ENCODE data around the gene MLH1. TPM values are rescaled to one million over a fixed set of nuclear protein-coding genes. Genes with fewer than 3 reads are reported as not detected.
A peak's percentile ranks its signal among the peaks of the same experiment; 100 is the strongest.
"Not testable (repeated sequence)": the region's sequence is repeated elsewhere in the genome, so short reads cannot be mapped to it uniquely, and the experiment has no call there.

MLH1 gene
- polyA plus RNA-seq (2013, experiment 1 of 4), result 71.6 TPM
- polyA plus RNA-seq (2013, experiment 2 of 4), result 71.3 TPM
- 54.2 TPM for polyA plus RNA-seq (2013, experiment 3 of 4)
- polyA plus RNA-seq (2013, experiment 4 of 4), result 60.4 TPM

DNA sequence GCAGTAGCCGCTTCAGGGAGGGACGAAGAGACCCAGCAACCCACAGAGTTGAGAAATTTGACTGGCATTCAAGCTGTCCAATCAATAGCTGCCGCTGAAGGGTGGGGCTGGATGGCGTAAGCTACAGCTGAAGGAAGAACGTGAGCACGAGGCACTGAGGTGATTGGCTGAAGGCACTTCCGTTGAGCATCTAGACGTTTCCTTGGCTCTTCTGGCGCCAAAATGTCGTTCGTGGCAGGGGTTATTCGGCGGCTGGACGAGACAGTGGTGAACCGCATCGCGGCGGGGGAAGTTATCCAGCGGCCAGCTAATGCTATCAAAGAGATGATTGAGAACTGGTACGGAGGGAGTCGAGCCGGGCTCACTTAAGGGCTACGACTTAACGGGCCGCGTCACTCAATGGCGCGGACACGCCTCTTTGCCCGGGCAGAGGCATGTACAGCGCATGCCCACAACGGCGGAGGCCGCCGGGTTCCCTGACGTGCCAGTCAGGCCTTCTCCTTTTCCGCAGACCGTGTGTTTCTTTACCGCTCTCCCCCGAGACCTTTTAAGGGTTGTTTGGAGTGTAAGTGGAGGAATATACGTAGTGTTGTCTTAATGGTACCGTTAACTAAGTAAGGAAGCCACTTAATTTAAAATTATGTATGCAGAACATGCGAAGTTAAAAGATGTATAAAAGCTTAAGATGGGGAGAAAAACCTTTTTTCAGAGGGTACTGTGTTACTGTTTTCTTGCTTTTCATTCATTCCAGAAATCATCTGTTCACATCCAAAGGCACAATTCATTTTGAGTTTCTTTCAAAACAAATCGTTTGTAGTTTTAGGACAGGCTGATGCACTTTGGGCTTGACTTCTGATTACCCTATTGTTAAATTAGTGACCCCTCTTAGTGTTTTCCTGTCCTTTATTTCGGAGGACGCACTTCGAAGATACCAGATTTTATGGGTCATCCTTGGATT lies at the start of gene MLH1:
TSS of gene MLH1 (plus strand) at position 193 of the 958 bp plus-strand sequence. CDS start at position 223, 30 bp downstream.
- Histone ChIP-seq H3K9me3 (ENCODE audit: control insufficient read depth, low read length) (no peaks in the 10 kb centered on the region), H3K27ac (ENCODE audit: insufficient read depth, low read depth, low read length, poor library complexity, severe bottlenecking) (peak within 1 kb of the TSS; percentile 98), H3K4me1 (ENCODE audit: control insufficient read depth, insufficient read depth, low read length) (peaks cover 26% of the 10 kb centered on the region), H3K4me3 (ENCODE audit: insufficient read depth, low read depth, low read length) (peak within 1 kb of the TSS; percentile 96), H3K27me3 (ENCODE audit: control insufficient read depth, insufficient read depth, low read length, poor library complexity, severe bottlenecking) (no peaks in the 10 kb centered on the region), H3K36me3 (ENCODE audit: control insufficient read depth, insufficient read depth, low read length) (peaks cover 5% of the 10 kb centered on the region)
- WGBS, 2 experiments, result 2% methylated on average over 47 of the region's 47 CpGs

DNA sequence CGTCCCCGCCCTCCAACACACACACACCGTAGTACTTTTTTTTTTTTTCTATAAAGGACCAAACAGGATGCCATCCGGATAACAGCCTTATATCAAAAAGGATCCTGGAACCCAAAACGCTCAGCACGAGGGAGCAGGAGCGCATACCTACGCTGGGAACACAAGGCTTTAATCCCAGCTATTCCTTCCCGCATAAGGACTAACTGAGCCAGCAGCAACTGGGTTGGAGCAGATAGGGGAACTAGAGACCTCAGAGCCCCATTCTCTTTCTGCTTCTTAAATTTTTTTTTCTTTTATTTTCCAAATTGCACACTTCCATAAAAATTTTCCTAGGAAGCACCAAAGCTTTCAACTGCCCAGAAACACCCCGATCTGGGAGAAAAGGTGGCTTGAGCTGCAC lies 49.7 kb upstream of the MLH1 start:
- peaks cover 33% of the 10 kb centered on the region for H3K27me3 ChIP-seq (ENCODE audit: control insufficient read depth, insufficient read depth, low read length, poor library complexity, severe bottlenecking)
- H3K4me3 ChIP-seq (ENCODE audit: insufficient read depth, low read depth, low read length), result peak overlapping the region; percentile 54
- H3K9me3 ChIP-seq (ENCODE audit: control insufficient read depth, low read length), result no peaks in the 10 kb centered on the region
- H3K4me1 ChIP-seq (ENCODE audit: control insufficient read depth, insufficient read depth, low read length), result peaks cover 5% of the 10 kb centered on the region
- H3K27ac ChIP-seq (ENCODE audit: insufficient read depth, low read depth, low read length, poor library complexity, severe bottlenecking), result no peak overlapping the region
- no peaks in the 10 kb centered on the region for H3K36me3 ChIP-seq (ENCODE audit: control insufficient read depth, insufficient read depth, low read length)
- 24 to 31% methylated on average over 10 of the region's 10 CpGs for WGBS, 2 experiments

DNA sequence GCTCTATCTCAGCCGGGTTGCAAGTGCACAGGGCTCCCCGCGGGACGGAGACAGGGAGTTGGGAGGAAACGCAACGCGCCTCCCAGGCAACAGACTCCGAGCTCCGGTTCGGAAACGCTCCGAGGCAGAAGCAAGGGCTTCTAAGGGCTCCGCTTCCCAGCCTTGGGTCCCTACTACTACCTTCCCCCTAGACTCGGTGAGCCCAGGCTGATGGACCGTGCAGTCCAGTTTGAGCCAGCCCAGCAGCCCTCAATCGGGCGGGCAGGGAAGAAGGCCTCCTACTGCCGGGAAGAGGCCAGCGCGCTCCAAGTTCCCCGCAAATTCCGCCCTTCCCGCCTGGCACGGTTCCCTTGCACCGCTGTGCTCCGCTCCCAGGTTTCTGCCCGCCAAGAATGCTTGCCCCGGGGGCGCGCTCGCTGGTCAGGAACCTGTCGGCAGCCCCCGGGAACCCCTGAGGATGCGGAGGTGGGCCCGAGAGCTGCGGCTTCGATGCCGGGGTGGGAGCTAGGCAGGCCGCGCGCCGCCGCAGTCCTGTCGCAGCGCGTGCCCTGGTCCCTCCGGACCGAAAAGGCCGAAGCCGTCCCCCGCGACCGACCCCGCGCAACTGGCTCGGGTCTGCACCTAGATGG lies 49.2 kb upstream of the MLH1 start:
- Histone ChIP-seq H3K9me3 (ENCODE audit: control insufficient read depth, low read length) (no peaks in the 10 kb centered on the region), H3K36me3 (ENCODE audit: control insufficient read depth, insufficient read depth, low read length) (no peaks in the 10 kb centered on the region), H3K27ac (ENCODE audit: insufficient read depth, low read depth, low read length, poor library complexity, severe bottlenecking) (no peak overlapping the region), H3K4me1 (ENCODE audit: control insufficient read depth, insufficient read depth, low read length) (peaks cover 5% of the 10 kb centered on the region), H3K4me3 (ENCODE audit: insufficient read depth, low read depth, low read length) (peak overlapping the region; percentile 54), H3K27me3 (ENCODE audit: control insufficient read depth, insufficient read depth, low read length, poor library complexity, severe bottlenecking) (peaks cover 33% of the 10 kb centered on the region)
- 1% methylated on average over 56 of the region's 56 CpGs for WGBS, 2 experiments

DNA sequence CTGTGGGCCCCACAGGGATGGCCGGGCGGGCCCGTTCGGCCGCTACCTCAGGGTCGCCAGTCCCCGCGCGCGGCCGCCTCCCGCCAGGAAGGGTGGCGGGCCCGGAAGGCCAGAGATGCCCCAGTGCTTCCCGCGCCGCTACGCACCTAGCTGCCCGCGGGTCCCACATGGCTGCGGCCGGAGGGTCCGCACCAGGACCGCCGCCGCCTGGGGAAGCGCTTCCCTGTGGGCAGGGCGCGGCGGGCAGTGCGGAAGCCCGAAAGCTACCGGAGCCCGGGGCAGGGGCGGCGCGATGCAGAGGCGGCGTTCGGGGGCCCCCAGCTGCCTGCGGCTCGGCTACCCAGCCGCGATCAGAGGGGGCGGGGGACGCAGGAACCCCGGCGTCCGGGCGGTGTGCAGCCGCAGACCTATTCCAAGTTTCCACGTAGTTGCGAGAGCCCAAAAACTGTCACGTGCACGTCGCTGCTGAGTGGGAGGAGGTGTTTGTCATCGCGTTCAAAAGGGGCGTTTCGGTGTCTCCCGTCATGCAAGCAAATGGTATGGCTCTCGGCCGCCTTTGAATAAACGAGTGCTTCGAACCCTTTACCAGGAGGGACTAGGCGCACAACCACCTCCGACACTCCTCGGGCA lies 48.6 kb upstream of the MLH1 start, which contains the start of gene TRANK1:
TSS of gene TRANK1 (minus strand) at position 414 of the 630 bp plus-strand sequence. CDS start at position 169, 245 bp downstream.
- Histone ChIP-seq H3K27ac (ENCODE audit: insufficient read depth, low read depth, low read length, poor library complexity, severe bottlenecking) (no peak within 1 kb of the TSS), H3K36me3 (ENCODE audit: control insufficient read depth, insufficient read depth, low read length) (no peaks in the 10 kb centered on the region), H3K27me3 (ENCODE audit: control insufficient read depth, insufficient read depth, low read length, poor library complexity, severe bottlenecking) (peaks cover 33% of the 10 kb centered on the region), H3K4me1 (ENCODE audit: control insufficient read depth, insufficient read depth, low read length) (peaks cover 5% of the 10 kb centered on the region), H3K9me3 (ENCODE audit: control insufficient read depth, low read length) (no peaks in the 10 kb centered on the region), H3K4me3 (ENCODE audit: insufficient read depth, low read depth, low read length) (peak within 1 kb of the TSS; percentile 54)
- WGBS, 2 experiments, result 5 to 6% methylated on average over 68 of the region's 68 CpGs

DNA sequence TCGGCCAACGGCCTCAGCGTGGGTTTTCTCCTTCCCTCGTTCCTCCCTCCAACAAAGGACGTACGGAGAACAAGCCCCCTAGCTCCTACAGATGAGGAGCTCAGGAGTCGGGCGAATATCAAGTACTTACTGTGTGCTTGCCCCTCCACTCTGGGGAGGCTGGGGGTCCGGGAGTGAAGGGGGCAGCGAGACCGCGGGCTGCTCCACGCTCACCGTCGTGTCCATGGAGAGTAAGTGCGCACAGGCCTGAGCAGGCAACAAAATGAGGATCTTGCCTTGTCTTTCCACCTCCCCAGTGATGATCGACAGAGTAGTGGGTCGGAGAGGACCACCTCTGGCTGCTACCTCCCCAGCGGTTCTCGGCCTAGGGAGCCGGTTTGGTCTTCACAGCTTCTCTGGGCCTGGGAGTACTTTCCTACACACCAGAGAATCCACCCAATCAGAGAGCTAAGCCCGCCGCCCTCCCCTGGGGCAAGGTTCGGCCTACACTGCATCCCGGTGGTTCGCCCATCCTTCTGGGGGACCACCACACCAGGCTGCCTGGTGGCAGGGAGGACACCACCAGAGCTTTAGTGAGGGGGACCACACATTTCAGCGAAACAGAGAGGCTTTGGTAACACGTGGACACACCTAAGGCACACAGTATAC lies 47.9 kb upstream of the MLH1 start:
- H3K4me1 ChIP-seq (ENCODE audit: control insufficient read depth, insufficient read depth, low read length), result peaks cover 5% of the 10 kb centered on the region
- H3K36me3 ChIP-seq (ENCODE audit: control insufficient read depth, insufficient read depth, low read length), result no peaks in the 10 kb centered on the region
- no peaks in the 10 kb centered on the region for H3K9me3 ChIP-seq (ENCODE audit: control insufficient read depth, low read length)
- H3K4me3 ChIP-seq (ENCODE audit: insufficient read depth, low read depth, low read length), result peak overlapping the region; percentile 54
- H3K27ac ChIP-seq (ENCODE audit: insufficient read depth, low read depth, low read length, poor library complexity, severe bottlenecking), result no peak overlapping the region
- WGBS, 2 experiments, result 87 to 89% methylated on average over 28 of the region's 28 CpGs
- peaks cover 33% of the 10 kb centered on the region for H3K27me3 ChIP-seq (ENCODE audit: control insufficient read depth, insufficient read depth, low read length, poor library complexity, severe bottlenecking)

DNA sequence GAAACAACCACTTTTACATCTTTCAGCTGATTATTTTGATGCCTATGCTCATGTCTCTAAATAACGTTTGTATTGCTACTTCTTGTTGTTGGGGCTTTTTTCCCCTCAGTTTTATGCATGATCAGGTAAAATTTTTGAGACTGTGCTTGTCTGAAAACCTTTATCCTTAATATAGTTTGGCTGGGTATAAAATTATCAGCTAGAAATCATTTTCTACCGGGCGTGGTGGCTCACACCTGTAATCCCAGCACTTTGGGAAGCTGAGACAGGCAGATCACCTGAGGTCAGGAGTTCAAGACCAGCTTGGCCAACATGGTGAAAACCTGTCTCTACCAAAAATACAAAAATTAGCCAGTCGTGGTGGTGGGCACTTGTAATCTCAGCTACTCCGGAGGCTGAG lies 45.5 kb upstream of the MLH1 start:
- peaks cover 32% of the 10 kb centered on the region for H3K27me3 ChIP-seq (ENCODE audit: control insufficient read depth, insufficient read depth, low read length, poor library complexity, severe bottlenecking)
- H3K4me3 ChIP-seq (ENCODE audit: insufficient read depth, low read depth, low read length); H3K9me3 ChIP-seq (ENCODE audit: control insufficient read depth, low read length); H3K36me3 ChIP-seq (ENCODE audit: control insufficient read depth, insufficient read depth, low read length); H3K27ac ChIP-seq (ENCODE audit: insufficient read depth, low read depth, low read length, poor library complexity, severe bottlenecking); H3K4me1 ChIP-seq (ENCODE audit: control insufficient read depth, insufficient read depth, low read length): not testable (repeated sequence)
- 93 to 96% methylated on average over 5 of the region's 5 CpGs for WGBS, 2 experiments

DNA sequence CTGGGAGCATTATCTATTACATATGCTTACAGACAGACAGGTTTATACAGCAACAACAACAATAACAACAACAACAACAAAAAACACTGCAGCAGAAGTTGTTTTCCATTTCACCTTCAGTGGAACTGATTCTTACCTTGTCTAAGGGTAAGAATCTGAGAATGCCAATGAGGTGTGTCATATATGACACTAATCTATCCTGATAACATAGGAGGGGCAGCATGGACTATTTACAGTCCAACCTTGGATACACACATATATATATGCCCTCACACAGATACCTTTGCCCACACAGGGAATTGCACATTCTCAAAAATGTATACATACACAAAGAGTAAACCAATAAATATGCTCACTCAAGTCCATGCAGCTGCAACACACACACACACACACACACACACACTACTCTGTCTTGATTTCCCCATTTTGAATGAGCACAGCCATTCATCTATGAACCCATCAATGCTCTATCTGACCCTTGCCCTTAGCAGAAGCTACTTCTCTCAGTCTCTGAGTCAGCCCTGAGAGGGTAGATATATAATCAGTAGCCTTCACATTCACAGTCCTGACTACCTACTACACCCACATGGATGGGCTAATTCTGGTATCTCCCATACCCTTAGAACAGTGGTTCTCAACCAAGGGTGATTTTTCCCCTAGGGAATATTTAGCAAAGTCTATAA lies 38.7 kb upstream of the MLH1 start:
- Histone ChIP-seq H3K9me3 (ENCODE audit: control insufficient read depth, low read length) (no peaks in the 10 kb centered on the region), H3K27ac (ENCODE audit: insufficient read depth, low read depth, low read length, poor library complexity, severe bottlenecking) (no peak overlapping the region), H3K27me3 (ENCODE audit: control insufficient read depth, insufficient read depth, low read length, poor library complexity, severe bottlenecking) (no peaks in the 10 kb centered on the region), H3K36me3 (ENCODE audit: control insufficient read depth, insufficient read depth, low read length) (no peaks in the 10 kb centered on the region), H3K4me1 (ENCODE audit: control insufficient read depth, insufficient read depth, low read length) (no peaks in the 10 kb centered on the region), H3K4me3 (ENCODE audit: insufficient read depth, low read depth, low read length) (no peak overlapping the region)

DNA sequence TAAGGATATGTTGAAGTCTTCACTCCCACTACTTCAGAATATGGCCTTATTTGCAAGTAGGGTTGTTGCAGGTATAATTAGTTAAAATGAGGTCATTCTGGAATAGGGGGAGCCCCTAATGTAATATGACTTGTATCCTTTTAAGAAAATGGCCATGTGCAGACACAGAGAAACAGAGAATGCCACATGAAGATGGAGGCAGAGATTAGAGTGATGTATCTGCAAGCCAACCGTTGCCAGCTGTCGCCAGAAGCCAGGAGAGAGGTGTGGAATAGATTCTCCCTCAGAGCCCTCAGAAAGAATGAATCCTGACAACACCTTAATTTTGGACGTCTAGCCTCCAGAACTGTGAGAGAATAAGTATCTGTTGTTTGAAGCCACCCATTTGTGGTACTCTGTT lies 37.2 kb upstream of the MLH1 start:
- Histone ChIP-seq H3K27ac (ENCODE audit: insufficient read depth, low read depth, low read length, poor library complexity, severe bottlenecking) (no peak overlapping the region), H3K4me3 (ENCODE audit: insufficient read depth, low read depth, low read length) (no peak overlapping the region), H3K4me1 (ENCODE audit: control insufficient read depth, insufficient read depth, low read length) (no peaks in the 10 kb centered on the region), H3K27me3 (ENCODE audit: control insufficient read depth, insufficient read depth, low read length, poor library complexity, severe bottlenecking) (no peaks in the 10 kb centered on the region), H3K36me3 (ENCODE audit: control insufficient read depth, insufficient read depth, low read length) (no peaks in the 10 kb centered on the region), H3K9me3 (ENCODE audit: control insufficient read depth, low read length) (no peaks in the 10 kb centered on the region)
- WGBS, 2 experiments, result 88 to 92% methylated on average over 3 of the region's 3 CpGs

DNA sequence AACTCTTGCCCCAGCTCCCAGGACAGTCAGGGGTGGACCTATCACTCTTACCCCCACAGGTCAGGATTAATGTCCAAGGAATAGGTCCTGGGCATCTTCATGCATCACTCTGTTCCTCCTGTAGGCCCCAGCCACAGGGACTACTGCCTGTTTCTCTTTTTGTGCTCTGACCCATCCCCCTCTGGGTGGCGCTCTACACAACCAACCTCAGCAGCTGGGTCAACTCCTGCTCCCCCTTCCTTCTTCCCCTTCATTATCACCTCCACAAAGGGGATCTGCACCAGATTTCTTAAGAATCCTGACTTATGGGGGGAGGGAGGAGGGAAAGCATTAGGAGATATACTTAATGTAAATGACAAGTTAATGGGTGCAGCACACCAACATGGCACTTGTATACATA lies 36.3 kb upstream of the MLH1 start:
- Histone ChIP-seq H3K4me1 (ENCODE audit: control insufficient read depth, insufficient read depth, low read length) (no peaks in the 10 kb centered on the region), H3K27ac (ENCODE audit: insufficient read depth, low read depth, low read length, poor library complexity, severe bottlenecking) (no peak overlapping the region), H3K27me3 (ENCODE audit: control insufficient read depth, insufficient read depth, low read length, poor library complexity, severe bottlenecking) (no peaks in the 10 kb centered on the region), H3K9me3 (ENCODE audit: control insufficient read depth, low read length) (no peaks in the 10 kb centered on the region), H3K4me3 (ENCODE audit: insufficient read depth, low read depth, low read length) (no peak overlapping the region), H3K36me3 (ENCODE audit: control insufficient read depth, insufficient read depth, low read length) (no peaks in the 10 kb centered on the region)
- 83 to 84% methylated on average over 1 of the region's 1 CpG for WGBS, 2 experiments
